NCI-H146 (cell line): ENCODE results near the gene ZNF784.

Source experiments
- DNase-seq: peaks from one replicate; lab custom pipeline; 2025; lab: John Stamatoyannopoulos, UW

The ZNF784 gene

DNA sequence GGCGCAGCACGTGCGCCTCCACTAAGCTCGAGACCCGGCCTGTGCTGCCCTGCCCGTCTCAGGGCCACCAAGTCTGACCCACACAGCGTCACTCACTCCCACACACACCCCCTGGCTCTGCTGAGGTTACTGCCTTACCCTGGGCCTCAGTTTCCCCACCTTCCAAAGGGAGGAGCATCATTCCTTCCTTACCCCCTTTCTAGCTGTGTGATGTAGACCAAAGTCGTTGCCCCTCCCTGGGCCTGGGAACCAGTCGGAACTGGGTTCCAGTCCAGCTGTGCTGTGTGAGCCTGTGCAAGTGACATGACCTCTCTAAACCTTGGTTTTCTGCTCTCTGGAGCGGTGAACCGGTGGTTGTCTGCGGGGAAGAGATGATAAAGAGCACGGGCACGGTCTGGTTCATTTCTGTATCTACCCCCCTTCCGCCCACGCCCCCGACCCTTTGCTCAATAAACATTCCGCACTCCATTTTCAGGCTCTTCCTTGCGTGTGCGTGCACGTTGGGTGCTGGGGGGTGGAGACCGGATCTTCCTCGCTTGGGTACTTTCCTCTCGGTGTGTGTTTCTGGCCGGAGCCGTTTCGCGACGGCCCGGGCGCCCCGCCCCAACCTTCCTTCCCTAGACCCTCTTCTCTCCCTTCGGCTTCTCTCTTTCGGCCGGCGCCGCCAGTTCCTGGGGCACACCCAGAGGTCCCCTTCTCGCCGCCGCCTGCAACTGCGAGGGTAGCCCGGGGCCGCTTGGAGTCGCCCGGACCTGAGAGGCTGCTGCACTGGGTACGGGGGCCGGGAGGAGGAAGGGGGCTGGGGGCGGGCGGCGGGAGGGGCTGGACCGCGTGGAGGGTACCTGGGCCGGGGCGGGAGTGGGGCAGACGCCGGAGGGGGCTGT is 18.9 kb upstream of the ZNF784 start, which contains the start of gene ZNF581:
TSS of gene ZNF581 (plus strand) at position 647 of the 884 bp plus-strand sequence. CDS start 923 bp downstream, outside the sequence.
- DNase-seq: peak; percentile 76

DNA sequence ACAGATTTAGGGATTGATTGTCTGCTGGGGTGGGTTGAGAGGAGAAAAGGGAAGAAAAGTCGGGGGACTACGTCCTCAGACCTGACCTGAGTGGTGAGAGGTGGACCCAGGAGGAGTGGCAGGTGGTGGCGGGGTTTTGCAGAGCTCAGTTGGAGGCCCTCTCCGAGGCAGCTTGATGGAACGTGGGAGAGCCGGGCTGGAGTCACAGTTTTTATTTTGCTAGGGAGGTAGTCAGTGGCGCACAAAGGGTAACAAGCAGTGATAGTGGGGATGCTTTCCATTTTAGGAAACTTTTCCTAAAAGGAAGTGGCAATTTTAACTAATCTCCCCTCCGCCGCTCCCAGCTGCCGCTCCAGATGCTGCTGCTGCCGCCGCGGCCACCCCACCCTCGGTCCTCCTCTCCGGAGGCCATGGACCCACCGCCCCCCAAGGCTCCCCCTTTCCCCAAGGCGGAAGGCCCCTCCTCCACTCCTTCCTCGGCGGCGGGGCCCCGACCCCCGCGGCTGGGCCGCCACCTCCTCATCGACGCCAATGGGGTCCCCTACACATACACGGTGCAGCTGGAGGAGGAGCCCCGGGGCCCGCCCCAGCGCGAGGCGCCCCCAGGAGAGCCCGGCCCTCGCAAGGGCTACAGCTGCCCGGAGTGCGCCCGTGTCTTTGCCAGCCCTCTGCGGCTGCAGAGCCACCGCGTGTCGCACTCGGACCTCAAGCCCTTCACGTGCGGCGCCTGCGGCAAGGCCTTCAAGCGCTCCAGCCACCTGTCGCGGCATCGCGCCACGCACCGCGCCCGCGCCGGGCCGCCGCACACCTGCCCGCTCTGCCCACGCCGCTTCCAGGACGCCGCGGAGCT is 18.0 kb upstream of the ZNF784 start:
- peak; percentile 62 for DNase-seq

DNA sequence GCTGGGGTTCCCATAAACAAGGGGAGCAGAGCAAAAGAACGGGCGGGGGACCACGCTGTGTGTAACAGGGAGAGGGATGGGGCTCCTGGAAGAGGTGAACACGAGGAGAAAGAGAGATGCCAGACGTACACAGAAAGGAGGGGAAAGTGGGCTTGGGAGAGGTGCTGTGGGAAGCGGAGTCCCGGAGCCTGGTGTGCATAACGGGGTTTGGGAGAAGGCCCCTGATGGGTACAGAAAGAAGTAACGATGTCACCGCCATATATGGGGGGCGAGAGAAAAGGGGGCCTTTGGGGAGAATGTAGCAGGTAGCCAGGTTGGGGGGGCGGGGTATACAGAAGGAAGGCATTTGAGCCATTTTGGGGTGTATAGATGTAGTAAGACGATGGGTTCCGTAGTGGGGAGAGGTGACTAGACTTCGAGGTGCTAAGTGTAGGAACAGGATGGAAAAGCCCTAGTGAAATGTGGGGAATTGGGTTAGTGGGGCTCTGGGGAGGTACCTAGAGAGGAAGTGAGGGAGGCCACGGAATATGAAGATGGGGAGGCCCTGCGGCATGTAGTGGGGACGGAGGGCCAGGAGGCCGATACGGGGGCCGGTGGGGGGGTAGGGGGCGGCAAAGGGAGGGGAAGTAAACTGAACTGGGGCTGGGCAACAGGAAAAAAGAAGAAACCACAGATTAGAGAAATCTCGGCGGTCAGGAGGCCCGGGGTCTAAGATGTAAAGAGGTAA is 17.2 kb upstream of the ZNF784 start:
- DNase-seq: peak; percentile 76

DNA sequence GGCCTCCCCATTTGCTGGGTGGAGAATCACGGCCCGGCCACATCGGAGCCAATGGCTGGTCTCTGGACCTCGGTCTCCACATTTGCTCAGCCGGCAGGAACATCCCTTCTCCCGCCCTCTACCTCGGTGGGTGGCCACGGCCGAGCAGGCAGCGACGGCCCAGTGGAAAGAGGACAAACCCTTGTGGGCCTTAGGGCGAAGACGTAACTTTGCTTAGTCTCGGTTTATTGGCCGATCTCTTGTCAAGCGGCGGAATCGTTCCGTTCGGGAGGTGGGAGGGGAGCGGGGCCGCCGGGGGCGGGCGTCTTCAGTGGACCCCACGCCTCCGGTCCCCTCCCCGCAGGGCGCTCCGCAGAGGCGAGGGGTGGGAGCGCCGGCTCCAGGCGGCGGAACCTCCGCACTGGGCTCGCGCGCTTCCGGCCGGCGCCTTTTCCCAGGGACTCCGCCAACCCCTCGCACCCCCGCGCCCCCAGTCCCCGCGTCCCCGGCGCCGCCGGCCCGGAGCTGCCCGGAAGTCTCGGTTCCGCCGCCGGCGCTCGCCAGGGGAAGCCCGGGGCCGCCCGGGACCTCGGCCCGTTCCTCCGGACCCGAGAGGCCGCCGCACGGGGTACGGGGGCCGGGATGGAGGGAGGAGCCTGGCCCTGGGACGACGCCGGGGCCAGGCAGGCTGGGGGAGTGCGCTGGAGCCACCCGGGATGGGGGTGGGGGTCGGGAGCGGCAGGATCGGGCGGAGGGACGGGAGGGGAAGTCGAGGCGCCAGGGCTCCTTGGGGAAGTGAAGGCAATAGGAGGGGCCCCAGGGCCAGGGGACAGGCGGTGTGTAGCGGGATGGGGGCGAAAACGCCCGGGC is 16.4 kb upstream of the ZNF784 start, which contains the start of gene ZNF580:
TSS of gene ZNF580 (plus strand) at position 426 of the 849 bp plus-strand sequence. CDS start 1,507 bp downstream, outside the sequence.
- DNase-seq: peak; percentile 93

DNA sequence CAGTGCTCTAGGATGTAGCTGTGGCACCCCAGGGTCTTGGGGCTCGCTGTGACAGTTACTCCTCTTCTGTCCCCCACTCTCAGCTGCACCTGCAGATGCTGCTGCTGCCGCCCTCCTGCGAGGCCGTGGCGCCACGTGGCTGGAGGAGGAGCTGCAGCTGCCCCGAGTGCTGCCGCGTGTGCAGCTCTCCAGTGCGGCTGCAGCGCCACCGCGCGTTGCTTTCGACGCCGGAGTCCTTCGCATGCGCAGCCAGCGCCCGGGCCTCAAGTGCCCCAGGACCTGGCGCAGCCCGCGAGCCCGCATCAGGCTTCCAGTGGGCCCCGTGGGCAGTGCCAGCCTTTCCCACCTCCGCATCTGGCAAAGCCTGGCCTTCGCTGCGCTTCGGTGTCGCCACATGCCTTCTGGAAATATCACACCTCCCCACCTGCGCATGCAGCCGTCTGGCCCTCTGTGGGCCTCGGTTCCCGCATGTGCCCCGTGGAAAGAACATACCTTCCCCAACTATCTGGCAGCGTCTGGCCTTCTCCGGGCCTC is 15.7 kb upstream of the ZNF784 start:
- peak; percentile 72 for DNase-seq

DNA sequence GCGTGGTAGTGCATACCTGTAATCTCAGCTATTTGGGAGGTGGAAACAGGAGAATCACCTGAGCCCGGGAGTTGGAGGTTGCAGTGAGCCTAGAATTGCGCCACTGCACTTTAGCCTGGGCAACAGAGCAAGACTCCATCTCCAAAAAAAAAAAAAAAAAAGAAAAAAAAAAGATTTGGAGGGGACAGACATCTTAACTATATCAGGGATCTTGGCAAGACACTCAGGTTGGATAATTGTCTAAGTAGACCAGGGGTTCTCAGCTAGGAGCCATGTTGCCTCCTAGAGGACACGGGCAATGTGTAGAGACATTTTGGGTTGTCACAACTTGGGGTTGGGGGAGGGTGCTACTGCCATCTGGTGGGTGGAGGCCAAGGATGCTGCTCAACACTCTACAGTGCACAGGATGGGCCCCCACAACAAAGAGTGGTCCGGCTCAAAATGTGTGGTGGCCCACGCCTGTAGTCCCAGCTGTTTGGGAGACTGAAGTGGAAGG is 14.5 kb upstream of the ZNF784 start:
- DNase-seq: peak; percentile 33

DNA sequence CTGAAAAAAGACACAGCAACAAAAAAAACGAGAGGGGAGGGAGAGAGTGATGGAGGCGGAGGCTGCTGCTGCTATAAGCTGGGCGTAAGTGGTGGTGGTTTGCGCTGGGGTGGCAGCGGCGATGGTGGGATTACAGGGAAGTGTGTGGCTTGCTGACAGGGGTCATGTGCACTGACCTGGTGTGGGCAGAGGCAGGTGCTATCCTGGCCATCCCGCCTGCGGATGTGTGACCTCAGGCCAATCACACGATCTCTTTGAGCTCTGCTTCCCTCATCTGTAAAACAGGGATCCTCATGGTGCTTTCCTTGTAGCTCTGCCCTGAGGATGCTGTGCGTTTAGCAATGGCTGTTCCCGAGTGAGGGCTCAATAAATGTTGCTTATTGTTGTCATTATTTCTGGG is 13.2 kb upstream of the ZNF784 start:
- no peak for DNase-seq

DNA sequence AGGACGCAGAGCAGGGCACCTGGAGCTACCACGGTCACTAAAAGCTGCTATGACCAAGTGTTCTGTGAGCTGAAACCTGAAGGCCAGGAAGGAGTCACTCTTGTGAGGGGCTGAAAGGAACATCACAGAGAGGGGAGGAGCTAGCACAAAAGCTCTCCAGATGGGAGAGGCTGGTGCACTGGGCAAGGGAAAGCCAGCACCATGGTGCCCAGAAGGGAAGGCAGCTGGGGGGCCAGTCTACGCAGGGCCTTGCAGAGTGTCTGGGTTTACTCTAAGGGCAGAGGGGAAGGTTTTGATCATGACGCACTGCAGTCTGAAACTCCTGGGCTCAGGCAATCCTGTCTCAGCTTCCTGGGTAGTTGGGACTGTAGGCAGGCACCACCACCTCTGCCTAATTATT is 12.4 kb upstream of the ZNF784 start:
- no peak for DNase-seq

DNA sequence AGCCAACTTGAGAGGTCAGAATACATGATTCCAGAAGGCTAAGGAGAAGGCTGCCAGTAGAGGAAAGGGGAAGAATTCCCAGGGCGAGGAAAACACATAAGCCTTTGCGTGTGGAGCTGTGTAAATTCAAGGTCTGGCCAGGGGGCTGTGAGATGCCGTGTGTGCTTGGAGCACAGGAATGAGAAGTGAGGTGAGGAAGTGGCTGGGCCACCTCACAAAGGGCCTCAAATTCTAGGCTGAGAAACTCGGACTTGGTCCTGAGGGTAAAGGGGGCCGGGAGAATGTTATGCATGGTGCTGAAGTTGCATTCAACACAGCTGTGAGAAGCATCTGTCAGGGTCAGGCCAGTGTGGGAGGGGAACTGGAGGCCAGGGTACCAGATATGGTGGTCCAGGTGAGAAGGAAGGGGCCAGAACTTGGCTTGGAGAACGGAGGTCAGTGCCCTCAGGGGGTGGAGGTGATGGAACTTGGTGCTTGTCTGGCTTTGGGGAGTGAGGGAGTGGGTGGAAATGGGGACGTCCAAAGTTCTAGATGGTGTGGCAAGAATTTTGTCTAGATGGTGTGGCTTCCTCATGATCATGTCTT is 11.6 kb upstream of the ZNF784 start:
- no peak for DNase-seq

DNA sequence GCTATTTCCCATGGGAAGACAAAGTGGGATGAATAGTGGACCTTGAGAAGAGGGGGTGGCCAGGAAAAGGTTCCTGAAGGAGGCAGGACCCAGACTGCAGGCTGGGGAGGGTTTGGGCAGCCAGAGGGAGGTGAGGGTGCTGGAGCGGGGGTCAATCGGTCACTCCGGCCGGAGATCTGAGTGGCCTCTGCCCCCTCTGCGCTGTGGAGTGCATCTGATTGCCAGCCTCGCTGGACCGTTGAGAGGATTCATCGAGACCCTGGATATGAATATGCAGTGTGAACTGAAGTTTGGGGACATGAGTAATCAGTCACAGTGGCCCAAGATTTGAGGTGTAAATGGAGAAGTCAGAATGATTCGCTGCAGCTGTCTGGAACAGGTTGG is 11.0 kb upstream of the ZNF784 start:
- DNase-seq: no peak

DNA sequence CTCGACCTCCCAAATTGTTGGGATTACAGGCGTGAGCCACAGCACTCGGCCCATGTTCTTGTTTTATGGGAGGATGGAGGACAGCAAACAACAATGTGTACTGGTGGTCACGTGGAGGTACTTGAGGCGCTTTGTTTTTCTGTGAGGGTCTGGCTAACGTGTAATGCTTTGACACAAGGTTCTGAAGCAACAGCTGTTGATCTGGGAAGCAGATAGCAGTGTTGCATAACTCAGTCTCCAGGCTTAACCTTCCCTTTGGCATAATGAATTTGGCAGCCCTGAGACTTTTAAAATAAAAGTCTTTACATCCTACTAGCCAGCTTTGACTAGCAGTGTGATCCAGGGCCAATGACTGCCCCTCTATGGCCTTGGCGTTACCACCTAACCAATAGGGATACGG is 9.5 kb upstream of the ZNF784 start:
- no peak for DNase-seq

DNA sequence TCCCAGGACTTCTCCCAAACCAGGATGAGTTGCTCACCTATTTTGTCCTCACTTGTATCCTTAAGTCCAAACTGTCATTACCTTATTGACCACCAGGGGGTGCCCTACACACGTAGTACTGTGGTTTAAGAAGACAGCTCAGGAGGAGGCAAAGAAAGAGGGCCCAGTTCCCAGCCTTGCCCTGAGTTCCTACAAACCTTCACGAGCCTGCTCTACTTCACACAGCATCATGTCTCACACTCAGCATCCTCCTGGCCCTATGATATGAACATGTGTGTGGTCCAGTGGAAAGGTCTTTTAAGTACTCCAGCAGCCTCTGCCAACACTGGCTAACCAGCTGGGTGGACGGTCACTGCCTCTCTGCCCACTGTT is 8.1 kb upstream of the ZNF784 start:
- peak; percentile 93 for DNase-seq

DNA sequence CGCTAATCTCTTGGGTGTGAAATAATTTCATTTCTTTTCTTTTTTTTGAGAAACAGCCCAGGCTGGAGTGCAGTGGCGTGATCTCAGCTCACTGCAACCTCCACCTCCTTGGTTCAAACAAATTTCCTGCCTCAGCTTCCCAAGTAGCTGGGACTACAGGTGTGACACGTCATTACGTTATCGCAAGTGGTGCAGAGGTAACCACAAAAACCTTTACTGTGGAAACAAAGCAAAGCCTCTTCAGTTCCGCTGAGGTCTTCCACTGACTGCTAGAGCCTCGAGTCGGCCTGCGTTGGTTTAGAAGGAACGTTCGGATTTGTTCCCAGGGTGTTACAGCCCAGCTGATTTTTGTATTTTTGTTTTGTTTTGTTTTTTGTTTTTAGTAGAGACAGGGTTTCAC is 2.0 kb upstream of the ZNF784 start:
- no peak for DNase-seq

DNA sequence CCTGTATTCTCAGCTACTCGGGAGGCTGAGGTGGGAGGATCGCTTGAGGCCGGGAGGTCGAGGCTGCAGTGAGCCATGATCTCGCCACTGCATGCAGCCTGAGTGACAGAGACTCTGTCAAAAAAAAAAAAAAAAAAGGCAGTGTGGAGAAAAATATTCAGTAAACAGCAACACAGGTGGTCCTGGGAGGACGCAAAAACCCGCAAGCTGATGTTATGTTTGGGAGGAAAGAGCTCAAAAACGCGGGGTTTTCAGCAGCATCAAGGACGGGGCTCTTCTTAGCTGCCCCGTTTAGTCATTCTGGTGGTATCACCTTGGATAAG is 599 bp upstream of the ZNF784 start:
- no peak for DNase-seq

DNA sequence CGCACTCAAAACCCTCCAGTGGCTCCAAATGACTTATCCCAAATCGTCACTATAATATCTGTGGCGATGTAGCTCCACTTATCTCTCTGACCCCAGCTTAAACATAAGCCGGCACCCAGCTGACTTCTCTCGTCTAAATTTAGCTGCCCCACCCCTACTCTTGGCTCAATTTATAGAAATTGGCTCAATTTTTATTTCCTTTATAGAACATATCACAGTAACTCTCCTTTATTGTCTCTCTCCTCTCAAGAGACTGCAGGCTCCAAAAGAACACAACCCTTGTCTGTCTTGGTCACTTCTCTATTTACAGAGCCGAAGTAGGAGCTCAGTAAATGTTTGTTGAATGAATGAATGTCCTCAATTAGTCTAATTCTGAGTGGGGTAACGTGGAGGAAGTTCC is 805 bp downstream of the ZNF784 start:
- DNase-seq: no peak

DNA sequence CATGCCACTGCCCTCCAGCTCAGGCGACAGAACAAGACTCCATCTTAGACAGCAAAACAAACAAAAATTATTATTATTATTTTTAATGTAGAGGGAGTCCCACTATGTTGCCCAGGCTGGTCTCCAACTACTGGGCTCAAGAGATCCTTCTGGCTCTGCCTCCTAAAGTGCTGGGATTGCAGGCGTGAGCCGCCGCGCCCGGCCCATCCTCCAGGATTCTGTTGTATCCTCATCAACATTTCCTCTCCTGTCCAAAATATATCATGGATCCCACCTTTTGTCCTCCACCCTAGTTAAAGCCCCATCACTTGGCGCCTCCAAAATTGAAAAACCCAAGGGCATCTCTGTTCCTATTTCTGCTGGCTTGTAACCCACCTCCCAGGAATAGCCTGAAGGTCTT is 1.2 kb downstream of the ZNF784 start:
- no peak for DNase-seq

DNA sequence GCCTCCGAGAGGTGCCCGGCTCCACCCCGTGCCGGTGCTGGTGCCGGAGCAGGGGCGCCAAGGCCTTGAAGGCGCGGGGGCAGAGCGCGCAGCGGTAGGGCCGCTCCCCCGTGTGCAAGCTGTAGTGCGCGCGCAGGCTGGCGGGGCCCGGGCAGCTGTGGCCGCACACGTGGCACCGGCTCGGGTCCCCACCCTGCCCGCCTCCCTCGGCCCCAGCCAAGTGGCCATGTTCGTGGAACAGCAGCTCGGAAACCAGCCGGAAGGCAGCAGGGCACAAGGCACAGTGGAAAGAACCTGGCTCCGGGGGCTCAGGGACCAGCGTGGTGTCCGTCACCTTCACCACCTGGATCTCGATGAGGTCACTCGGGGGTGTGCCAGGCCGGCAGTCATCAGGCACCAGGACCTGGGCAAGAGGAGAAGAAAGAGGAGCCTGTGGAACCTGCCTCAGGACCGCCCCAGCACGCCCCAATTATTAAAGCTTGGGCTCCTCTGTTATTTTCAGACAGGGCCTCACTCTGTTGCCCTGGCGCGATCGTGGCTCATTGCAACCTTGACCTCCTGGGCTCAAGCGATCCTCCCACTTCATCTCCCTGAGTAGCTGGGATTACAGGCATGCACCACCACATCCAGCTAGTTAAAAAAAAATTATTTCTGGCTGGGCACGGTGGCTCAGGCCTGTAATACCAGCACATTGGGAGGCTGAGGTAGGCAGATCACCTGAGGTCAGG is 2.0 kb downstream of the ZNF784 start:
- DNase-seq: no peak

DNA sequence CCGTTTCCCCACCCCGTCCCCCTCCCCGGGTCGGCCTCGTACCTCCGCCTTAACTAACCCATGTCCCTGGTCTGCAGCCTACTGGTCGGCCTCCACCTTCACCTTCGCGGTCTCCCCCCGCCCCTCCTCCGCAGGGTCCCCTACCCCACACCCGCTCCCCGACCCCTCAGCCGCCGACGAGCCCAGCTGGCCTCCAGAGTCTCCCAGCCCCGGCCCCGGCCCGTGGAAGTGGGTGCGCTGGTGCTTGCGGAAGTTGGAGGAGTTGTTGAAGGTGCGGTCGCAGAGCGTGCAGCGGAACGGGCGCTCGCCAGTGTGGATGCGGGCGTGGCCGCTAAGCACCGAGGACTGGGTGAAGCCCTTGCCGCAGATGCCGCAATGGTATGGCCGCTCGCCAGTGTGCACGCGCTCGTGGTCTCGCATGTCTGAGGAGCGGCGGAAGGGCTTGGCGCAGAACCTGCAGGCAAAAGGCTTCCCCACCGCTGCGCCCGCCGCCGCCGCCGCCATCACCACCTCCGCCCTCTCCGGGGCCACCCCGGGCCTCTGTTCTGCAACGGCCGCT is 2.6 kb downstream of the ZNF784 start:
- no peak for DNase-seq

DNA sequence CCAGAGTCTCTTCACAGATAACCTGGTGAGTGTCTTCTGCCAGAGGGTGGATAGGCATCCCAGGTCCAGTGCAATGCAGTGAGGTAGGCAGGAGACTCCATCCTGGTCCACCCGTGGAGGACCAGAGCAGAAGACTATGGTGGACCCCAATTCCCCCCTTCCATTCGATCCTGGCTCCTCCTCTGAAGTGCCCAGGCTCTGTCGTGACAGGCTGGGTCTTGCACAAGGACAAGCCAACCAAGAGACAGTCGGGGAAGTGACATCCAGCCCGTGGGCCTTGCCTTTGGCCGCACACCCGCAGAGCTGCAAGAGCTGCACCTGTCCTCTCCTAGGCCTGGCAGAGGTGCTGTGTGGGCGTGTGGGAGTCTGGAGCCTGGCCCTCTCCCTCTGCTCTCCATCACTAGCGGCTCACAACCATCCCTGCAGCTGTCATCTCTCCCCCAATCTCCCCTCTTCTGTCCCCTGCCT is 3.1 kb downstream of the ZNF784 start:
- no peak for DNase-seq
